Measurements from ENCODE around the gene SPIRE1.

SPIRE1 gene

DNA sequence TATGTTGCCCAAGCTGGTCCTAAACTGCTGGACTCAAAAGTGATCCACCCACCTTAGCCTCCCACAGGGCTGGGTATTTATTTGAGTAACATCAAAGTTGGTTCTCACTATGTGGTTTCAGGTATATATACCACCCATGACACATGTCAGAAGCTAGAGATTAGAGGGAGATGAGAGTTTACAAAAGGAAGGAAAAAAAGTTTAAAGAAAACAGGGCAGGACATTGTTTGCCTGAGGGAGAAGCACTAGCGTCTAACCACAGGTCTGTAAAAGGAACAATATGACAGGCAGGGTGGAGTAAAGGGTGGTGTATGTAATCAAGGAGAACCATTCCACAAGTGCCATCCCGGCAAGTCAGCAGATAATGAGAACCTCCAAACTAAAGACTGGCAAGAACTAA is 36.1 kb upstream of the SPIRE1 start:
- TF ChIP-seq, protein P1, sequence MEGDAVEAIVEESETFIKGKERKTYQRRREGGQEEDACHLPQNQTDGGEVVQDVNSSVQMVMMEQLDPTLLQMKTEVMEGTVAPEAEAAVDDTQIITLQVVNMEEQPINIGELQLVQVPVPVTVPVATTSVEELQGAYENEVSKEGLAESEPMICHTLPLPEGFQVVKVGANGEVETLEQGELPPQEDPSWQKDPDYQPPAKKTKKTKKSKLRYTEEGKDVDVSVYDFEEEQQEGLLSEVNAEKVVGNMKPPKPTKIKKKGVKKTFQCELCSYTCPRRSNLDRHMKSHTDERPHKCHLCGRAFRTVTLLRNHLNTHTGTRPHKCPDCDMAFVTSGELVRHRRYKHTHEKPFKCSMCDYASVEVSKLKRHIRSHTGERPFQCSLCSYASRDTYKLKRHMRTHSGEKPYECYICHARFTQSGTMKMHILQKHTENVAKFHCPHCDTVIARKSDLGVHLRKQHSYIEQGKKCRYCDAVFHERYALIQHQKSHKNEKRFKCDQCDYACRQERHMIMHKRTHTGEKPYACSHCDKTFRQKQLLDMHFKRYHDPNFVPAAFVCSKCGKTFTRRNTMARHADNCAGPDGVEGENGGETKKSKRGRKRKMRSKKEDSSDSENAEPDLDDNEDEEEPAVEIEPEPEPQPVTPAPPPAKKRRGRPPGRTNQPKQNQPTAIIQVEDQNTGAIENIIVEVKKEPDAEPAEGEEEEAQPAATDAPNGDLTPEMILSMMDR (IDR thresholded peaks at IDR 0.05; ENCODE audit: low read depth, low read length), result no peak
- no peak for DNase-seq (ENCODE audit: low read depth, low spot score)
- in situ Hi-C loops (cut with HindIII; ENCODE audit: low sequenced_read_pairs), result no loop called here
- H3K4me3 ChIP-seq (ENCODE audit: low read depth, low read length), result no peak overlapping the region

- H3K4me3 ChIP-seq (ENCODE audit: low read depth, low read length), result no peak overlapping the region
- TF ChIP-seq, protein P1 (IDR thresholded peaks at IDR 0.05; ENCODE audit: low read depth, low read length), result no peak
- in situ Hi-C loops (cut with HindIII; ENCODE audit: low sequenced_read_pairs), result no loop called here
- DNase-seq (ENCODE audit: low read depth, low spot score), result no peak
These were observed 34.3 kb upstream of the SPIRE1 start for GRCh38 chr18:12692206-12692605.

- TF ChIP-seq, protein P1 (IDR thresholded peaks at IDR 0.05; ENCODE audit: low read depth, low read length), result no peak
- in situ Hi-C loops (cut with HindIII; ENCODE audit: low sequenced_read_pairs), result no loop called here
- no peak overlapping the region for H3K4me3 ChIP-seq (ENCODE audit: low read depth, low read length)
- no peak for DNase-seq (ENCODE audit: low read depth, low spot score)
These were observed 31.4 kb upstream of the SPIRE1 start for GRCh38 chr18:12689256-12689850.

DNA sequence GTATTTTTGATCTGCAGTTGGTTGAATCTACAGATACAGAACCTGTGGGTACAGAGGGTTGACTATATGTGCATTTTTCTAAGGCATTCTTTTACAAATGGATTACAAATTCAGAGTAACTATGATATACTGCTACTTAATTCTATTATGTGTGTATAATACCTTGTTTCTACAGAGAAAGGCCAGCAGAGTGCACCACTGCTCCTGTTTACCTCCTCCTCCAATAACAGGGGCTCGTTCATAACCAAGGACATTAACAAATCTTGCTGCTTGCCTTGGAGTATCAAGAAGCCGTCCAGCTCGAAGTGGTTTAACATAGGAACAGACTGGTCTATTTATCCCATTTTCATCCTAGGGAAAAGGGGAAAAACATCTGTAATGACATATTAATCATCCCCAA is 28.2 kb upstream of the SPIRE1 start:
- peak; percentile 28 for DNase-seq (ENCODE audit: low read depth, low spot score)
- TF ChIP-seq, protein P1 (IDR thresholded peaks at IDR 0.05; ENCODE audit: low read depth, low read length), result peak; percentile 28
- in situ Hi-C loops (cut with HindIII; ENCODE audit: low sequenced_read_pairs), result no loop called here
- no peak overlapping the region for H3K4me3 ChIP-seq (ENCODE audit: low read depth, low read length)

GRCh38 chr18:12679183-12679786 is 21.4 kb upstream of the SPIRE1 start:
- no peak overlapping the region for H3K4me3 ChIP-seq (ENCODE audit: low read depth, low read length)
- in situ Hi-C loops (cut with HindIII; ENCODE audit: low sequenced_read_pairs), result no loop called here
- DNase-seq (ENCODE audit: low read depth, low spot score), result no peak
- TF ChIP-seq, protein P1 (IDR thresholded peaks at IDR 0.05; ENCODE audit: low read depth, low read length), result no peak

- H3K4me3 ChIP-seq (ENCODE audit: low read depth, low read length), result no peak overlapping the region
- TF ChIP-seq, protein P1 (IDR thresholded peaks at IDR 0.05; ENCODE audit: low read depth, low read length), result no peak
- DNase-seq (ENCODE audit: low read depth, low spot score), result no peak
- in situ Hi-C loops (cut with HindIII; ENCODE audit: low sequenced_read_pairs), result no loop called here
These were observed 10.1 kb upstream of the SPIRE1 start for GRCh38 chr18:12668041-12668440.

Measured in astrocyte of the spinal cord (primary cell).